Measurements from ENCODE around the gene PARD3.

DNA sequence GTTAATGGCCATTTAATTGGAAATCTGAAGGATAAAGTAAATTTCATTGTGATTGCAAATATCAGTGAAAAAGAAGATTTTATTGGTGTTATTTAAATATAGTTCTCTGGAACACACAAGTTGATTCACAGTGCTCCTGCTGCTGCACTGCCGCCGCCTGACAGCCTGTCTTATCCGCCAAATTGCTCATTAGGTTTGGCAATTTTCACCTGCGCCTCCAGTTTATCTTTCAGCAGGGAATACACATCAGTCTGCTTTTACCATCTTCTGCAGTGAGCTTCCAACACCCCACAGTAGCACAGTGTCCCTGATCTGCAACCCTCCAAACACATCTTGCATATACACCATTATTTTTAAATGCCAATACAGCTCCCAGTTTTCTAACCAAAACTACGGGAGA is 308.3 kb downstream of the PARD3 start:
- TF ChIP-seq, protein P1, sequence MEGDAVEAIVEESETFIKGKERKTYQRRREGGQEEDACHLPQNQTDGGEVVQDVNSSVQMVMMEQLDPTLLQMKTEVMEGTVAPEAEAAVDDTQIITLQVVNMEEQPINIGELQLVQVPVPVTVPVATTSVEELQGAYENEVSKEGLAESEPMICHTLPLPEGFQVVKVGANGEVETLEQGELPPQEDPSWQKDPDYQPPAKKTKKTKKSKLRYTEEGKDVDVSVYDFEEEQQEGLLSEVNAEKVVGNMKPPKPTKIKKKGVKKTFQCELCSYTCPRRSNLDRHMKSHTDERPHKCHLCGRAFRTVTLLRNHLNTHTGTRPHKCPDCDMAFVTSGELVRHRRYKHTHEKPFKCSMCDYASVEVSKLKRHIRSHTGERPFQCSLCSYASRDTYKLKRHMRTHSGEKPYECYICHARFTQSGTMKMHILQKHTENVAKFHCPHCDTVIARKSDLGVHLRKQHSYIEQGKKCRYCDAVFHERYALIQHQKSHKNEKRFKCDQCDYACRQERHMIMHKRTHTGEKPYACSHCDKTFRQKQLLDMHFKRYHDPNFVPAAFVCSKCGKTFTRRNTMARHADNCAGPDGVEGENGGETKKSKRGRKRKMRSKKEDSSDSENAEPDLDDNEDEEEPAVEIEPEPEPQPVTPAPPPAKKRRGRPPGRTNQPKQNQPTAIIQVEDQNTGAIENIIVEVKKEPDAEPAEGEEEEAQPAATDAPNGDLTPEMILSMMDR (IDR thresholded peaks at IDR 0.05; ENCODE audit: low read depth, low read length, poor library complexity, severe bottlenecking), result no peak
- TF ChIP-seq EZH2phosphoT487 (IDR thresholded peaks at IDR 0.05; ENCODE audit: borderline replicate concordance, low read length), result no peak
